KBM-7 (cell line): ENCODE results near the gene SLC25A3.
"Not testable (repeated sequence)": the region's sequence is repeated elsewhere in the genome, so short reads cannot be mapped to it uniquely, and the experiment has no call there.

Experiments
- DNase-seq: peaks from one replicate; pipeline ENCODE4 v3.0.0-alpha.2; 2015
- in situ Hi-C: fragments of 300-500 bp; cut with MboI; formaldehyde crosslinking; loops from 2 replicates; pipeline ENCODE4 v1.14.3; 2020; ENCODE audit warnings: low sequenced_read_pairs, low pct_unique_long_range_greater_than_20kb, mixed read lengths

Gene SLC25A3

GRCh38 chr12:98591209-98591608 is 2.3 kb upstream of the SLC25A3 start:
- in situ Hi-C loops: no loop called here
- no peak for DNase-seq

- in situ Hi-C loops: no loop called here
- no peak for DNase-seq
These were observed 612 bp upstream of the SLC25A3 start for GRCh38 chr12:98592825-98593322.

- no peak for DNase-seq
- in situ Hi-C loops: no loop called here
These were observed 757 bp downstream of the SLC25A3 start for GRCh38 chr12:98594050-98594835.

- in situ Hi-C loops: no loop called here
- no peak for DNase-seq
These were observed 1.9 kb downstream of the SLC25A3 start for GRCh38 chr12:98595243-98595988.

- in situ Hi-C loops, DNase-seq: not testable (repeated sequence)
These were observed 3.8 kb downstream of the SLC25A3 start for GRCh38 chr12:98597313-98597712.

GRCh38 chr12:98601924-98602323 is 8.4 kb downstream of the SLC25A3 start:
- in situ Hi-C loops: no loop called here
- no peak for DNase-seq

GRCh38 chr12:98606359-98606988 is 13.0 kb downstream of the SLC25A3 start:
- in situ Hi-C loops: no loop called here
- no peak for DNase-seq

- in situ Hi-C loops: no loop called here
- DNase-seq: no peak
These were observed 17.1 kb downstream of the SLC25A3 start for GRCh38 chr12:98610596-98610995.

- peak; percentile 63 for DNase-seq
- in situ Hi-C loops: no loop called here
These were observed 19.3 kb downstream of the SLC25A3 start for GRCh38 chr12:98612696-98613334.

- in situ Hi-C loops: no loop called here
- DNase-seq: peak; percentile 64
These were observed 25.5 kb downstream of the SLC25A3 start for GRCh38 chr12:98618952-98619351.

- no peak for DNase-seq
- in situ Hi-C loops: no loop called here
These were observed 42.3 kb downstream of the SLC25A3 start for GRCh38 chr12:98635657-98636323.

- DNase-seq: no peak
- in situ Hi-C loops: no loop called here
These were observed 43.6 kb downstream of the SLC25A3 start for GRCh38 chr12:98637068-98637467.

GRCh38 chr12:98638009-98638408 is 44.5 kb downstream of the SLC25A3 start:
- in situ Hi-C loops: no loop called here
- no peak for DNase-seq

- in situ Hi-C loops: no loop called here
- DNase-seq: no peak
These were observed 46.0 kb downstream of the SLC25A3 start for GRCh38 chr12:98639491-98639890.

GRCh38 chr12:98642801-98643200 is 49.3 kb downstream of the SLC25A3 start:
- in situ Hi-C loops, DNase-seq: not testable (repeated sequence)

- in situ Hi-C loops: no loop called here
- DNase-seq: no peak
These were observed 50.9 kb downstream of the SLC25A3 start for GRCh38 chr12:98644433-98644711.

GRCh38 chr12:98644712-98645571 is 51.5 kb downstream of the SLC25A3 start, which contains the start of the genes APAF1 and IKBIP:
APAF1 (plus strand) TSS chr12:98645290; CDS start chr12:98648360, 3,070 bp downstream.
IKBIP (minus strand) TSS chr12:98644788; CDS start chr12:98644701, 87 bp downstream.
- peak; percentile 98 for DNase-seq
- in situ Hi-C loops: no loop called here

GRCh38 chr12:98645572-98646067 is 52.1 kb downstream of the SLC25A3 start:
- DNase-seq: peak; percentile 66
- in situ Hi-C loops: no loop called here
